CD1c-positive myeloid dendritic cell (primary cell): ENCODE measurements around the gene FCRL2.
"Not testable (repeated sequence)": the region's sequence is repeated elsewhere in the genome, so short reads cannot be mapped to it uniquely, and the experiment has no call there.

ENCODE experiments used
- DNase-seq: peaks from one replicate; pipeline ENCODE4 v3.0.0-alpha.2; 2016; ENCODE audit errors: extremely low spot score

The FCRL2 gene

DNA sequence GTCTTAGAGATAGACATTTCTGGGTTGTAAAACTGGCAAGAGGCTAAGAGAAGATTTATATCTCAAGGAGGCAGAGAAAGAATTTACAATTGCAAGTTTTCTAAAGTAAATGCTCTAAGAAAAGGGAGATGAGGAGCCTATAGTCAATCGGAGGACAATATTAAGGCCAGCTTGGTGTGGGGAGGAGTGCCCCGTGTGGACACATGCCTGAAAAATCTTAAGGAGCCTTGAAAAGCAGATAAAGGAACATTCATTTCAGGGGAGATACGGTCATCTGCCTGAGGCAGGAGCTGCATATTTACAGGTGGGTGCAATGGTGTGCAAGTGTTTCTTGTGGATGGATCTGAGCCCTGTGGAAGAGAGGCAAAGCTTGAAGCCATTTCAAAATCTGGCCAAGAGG lies 25.6 kb downstream of the FCRL2 start:
- DNase-seq, result no peak

DNA sequence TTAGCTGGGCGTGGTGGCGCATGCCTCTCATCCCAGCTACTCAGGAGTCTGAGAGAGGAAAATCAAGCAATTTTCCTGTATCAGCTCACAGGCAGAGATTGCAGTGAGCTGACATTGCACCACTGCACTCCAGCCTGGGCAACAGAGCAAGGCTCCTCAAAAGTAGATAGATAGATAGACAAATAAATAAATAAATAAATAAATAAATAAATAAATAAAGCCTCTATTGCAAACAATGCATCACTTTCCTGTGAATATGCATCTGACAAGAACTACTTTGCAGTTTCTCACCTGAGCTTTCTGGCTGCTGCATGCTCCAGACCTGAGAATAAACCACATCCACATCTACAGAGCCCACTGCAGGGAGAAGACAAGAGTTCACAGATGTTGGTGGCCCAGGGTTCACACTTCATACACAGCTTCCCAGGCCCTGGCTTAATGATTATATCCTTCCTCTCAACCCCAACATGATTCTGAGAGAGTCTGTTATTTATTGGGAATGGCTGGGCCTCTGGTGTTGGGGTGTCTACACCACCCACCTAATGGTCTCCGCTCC lies 28.6 kb downstream of the FCRL2 start:
- no peak for DNase-seq

DNA sequence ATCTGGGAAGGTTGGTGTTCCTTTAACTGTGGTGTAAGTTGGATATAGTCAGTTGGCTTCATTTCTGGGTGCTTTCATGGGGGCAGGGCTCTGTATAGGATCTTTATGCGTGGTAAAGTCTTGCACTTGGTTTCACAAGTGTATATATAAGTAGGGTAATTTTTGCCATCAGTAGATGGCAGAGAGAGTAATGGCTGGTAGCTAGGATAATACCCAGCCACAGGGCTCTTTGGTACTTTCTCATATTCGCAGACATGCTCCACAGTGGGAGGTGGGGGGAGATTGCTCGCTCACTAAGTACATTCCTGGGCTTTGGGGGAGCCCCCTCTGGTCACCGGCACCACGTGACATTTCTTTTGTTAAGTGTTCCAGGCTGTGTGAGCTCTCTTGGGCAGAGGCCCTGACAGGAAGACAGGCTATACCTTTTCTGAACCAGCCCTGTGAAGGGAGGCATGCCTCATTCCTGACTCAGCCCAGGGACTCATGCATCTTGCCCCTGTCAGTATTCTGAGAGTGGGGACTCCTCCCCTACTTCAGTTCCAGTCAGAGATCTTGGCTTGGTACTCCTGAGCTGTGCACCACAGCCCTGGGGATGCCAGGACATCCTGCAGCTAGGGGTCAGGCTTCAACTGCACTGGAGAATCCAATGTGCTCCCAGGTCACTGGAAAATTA lies 37.6 kb downstream of the FCRL2 start:
- no peak for DNase-seq

DNA sequence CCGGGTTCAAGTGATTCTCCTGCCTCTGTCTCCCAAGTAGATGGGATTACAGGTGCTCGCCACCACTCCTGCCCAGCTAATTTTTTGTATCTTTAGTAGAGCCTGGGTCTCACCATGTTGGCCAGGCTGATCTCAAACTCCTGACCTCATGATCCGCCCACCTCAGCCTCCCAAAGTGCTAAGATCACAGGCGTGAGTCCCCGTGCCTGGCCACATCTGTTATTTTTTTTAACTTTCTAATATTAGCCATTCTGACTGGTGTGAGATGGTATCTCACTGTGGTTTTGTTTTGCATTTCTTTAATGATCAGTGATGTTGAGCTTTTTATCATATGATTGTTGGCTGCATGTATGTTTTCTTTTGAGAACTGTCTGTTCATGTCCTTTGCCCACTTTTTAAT lies 40.9 kb downstream of the FCRL2 start:
- not testable (repeated sequence) for DNase-seq

DNA sequence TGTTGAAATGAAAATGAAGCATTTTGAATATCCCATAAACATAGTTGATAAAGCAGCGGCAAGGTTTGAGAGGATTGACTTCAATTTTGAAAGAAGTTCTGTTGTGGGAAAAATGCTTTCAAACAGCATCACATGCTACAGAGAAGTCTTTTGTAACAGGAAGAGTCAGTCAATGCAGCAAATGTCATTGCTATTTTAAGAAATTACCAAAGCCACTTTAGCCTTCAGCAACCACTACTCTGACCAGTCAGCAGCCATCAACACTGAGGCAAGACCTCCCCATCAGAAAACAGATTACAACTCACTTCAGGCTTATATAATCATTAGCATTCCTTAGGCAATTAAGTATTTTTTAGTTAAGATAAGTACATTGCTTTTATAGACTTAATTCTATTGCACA lies 42.6 kb downstream of the FCRL2 start:
- peak; percentile 74 for DNase-seq

DNA sequence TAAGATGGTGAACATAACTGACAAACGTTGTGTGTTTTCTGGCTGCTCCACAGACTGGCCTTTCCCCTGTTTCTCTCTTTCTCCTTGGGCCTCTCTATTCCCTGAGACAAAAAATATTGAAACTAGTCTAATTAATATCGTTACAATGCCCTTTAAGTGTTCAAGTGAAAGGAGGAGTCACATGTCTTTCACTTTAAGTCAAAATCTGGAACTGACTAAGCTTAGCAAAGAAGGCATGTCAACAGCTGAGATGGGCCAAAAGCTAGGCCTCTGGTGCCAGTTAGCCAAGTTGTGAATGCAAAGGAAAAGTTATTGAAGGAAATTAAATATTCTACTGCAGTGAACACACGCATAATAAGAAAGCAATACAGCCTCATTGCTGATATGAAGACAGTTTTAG lies 44.2 kb downstream of the FCRL2 start:
- DNase-seq, result no peak

DNA sequence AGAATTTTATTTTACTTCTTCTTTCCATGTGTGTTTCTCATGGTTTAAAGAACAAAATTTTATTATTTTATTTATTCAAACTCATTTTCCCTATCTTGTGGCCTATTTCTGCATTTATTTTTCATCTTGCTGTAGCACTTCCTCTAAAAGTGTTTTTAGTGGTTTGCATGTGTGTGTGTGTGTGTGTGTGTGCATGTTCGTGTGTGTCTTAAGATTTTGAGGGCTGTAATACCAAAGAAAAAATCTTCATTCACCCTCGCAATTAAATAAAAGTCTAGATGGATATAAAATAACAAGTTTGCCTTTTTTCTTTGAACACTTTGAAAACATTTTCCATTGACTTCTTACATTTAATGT lies 51.7 kb downstream of the FCRL2 start:
- peak; percentile 56 for DNase-seq

DNA sequence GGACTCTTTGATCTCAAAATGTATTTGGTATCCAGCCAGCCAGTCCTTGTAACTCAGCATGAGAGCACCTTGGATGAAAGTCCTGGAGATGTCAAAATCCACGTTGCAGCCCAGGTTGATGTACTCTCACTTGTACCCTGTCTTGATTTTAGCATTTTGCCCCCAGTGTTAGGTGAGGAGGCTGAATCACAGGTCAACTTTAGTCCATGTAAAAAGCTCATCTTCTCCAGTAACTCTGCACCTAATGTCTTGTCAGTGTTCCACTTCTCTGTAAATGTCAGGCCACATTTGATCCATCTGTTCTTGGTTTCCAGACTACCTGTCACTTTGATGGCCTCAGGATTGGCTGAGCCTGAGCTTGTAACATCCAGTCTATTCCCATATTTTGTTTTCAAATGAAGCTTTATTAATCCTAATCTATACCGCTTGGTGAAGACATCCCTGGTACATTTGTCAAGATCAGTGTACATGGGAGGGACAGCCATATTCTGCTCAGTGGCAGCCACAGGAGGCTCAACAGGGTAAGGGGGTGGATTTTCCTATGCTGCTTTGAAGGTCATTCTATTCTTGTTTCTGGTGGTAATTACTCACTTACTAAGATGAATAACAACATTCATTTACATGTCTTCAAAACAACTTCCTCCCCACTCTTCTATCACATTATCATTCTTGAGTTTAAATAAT lies 52.3 kb downstream of the FCRL2 start:
- no peak for DNase-seq

DNA sequence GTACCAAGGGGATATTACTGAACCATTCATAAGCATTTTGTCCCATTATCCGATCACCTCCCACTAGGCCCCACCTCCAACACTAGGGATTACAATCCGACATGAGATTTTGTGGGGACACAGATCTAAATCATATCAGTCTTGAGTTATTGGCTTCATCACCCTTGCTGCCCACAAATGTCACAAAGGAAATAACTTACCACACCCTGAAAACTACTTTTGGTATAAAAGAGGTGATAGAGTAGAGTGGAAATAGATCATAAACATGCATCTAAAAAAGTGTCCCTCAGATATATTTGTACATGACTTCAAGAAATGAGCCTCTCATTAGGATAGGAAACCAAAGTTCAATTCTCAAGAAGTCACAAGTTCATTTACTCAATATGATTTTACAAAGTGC lies 53.8 kb downstream of the FCRL2 start:
- DNase-seq, result no peak

DNA sequence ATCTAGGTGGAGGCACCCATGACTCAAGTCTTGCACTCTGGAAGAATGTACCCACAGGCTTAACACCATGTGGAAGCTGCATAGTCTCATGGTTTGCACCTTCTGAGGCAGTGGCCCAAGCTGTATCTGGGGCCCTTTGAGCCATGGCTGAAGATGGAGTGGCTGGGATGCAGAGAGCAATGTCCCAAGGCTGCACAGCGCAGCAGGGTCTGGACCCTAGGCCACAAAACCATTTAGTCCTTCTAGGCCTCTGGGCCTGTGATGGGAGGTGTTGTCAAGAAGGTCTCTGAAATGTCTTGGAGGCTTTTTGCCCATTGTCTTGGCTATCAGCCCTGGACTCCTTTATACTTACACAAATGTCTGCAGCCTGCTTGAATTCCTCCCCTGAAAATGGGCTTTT lies 54.9 kb downstream of the FCRL2 start:
- no peak for DNase-seq

DNA sequence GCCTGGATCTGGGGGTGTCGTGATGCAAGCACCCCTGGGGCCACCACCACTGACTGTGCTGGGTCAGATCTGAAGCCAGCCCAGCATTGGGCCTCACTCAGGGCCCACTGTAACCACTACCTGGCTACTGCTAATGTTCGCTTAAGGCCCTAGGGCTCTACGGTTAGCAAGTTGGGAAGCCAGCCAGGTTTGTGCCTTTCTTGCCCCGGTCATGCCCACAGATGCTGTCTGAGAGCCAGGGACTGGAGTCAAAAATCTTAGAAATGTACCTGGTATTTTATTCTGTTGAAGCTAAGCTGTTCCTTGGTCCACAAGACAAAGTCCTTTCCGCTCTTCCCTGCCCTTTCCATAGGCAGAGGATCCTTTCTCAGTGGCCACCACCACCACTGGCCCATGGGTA lies 61.2 kb downstream of the FCRL2 start:
- DNase-seq, result no peak

DNA sequence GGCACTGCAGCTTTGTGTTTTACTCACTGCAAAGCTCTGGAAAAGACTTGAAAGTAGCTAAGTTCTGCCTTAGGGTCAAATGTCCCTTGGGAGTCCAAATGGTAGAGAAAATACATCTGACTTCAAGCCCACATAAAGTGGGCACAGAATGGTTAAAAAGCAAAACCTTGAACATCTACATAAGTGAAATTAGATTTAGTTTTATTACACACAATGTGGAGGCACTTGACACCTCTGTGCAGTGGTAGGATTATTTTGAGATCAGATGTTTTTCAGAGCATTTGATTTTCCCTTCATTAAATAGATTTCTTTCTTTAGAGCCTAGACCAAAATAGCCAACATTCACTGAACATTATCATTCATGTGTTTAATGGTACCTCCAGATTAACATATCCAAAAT lies 65.1 kb downstream of the FCRL2 start:
- DNase-seq, result no peak

DNA sequence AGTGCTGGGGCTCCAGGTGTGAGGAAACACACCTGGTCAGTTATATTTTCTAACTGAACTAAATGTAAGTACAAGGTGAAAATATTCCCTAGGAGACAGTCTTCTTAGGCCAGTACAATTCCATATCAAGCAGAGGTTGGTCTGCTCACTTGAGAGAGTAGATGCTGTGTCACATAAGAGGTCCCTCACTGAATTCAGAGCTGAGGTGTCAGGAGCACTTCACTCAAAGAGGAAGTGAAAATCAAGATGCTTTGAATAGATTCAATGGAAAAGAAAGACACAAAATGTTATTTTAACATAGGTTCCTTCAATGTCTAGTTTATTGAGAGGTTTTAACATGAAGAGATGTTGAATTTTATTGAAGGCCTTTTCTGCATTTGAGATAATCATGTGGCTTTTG lies 72.1 kb downstream of the FCRL2 start:
- DNase-seq, result peak; percentile 16

DNA sequence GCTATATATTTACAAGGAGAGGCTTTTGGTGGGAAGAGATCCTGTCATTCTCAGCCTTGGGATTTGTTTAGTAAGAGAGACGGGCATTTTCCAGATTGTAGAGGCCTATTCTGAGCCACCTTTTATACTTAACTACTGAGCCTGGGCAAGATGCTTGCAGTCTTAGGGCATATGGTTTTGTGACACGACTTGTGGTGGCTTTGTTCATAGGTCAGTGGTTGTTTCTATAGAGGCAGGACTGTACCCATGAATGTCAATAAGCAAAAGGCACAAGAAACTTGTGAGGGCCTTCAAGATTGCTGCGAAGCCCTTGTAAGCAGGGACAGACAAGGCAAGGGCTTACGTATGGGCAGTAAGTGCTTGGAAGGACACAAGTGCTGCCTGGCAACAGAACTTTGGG lies 73.0 kb downstream of the FCRL2 start:
- no peak for DNase-seq

DNA sequence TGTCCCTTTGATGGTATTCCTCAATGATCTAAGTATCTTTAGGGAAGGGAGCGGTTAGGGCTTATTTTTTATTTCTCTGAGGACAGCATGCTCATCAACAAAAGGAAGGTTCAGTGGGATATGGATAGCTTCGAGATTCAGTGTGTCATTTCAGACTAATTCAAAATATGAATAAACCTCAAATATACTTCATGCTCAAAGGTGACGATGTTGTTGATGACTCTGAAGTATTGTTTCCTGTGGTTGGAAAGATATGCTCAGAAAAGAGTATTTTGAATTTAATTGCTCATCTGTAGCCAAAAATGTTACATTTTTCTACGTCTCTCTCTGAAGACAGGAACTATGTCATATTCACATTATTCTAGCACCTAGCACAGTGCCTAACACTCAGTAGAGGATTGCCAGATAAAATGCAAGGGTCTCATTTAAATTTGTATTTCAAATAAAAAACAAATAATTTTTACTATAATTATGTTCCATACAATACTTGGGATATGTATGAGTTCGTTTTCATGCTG lies 74.6 kb downstream of the FCRL2 start:
- no peak for DNase-seq

DNA sequence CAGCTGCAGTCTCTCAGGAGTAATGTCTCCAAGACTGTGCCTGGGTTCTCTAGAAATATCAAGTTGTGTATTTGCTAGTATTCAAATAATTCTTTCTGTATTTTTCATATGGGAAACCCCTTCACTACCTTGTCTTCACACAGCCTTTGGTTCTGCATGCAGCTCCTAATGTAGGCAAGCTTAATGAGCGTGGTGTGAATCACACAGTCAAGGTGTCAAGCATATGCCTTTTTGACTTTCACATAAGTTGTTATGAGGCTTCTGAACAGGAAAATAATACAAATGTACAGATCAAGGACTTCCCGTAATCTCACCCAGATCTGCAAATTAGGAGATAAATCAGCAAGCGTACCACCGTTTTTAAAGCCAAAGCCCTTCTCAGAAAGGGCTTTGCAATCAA lies 76.2 kb downstream of the FCRL2 start, which contains the start of gene FCRL3:
Gene FCRL3 (minus strand): TSS at position 38 of the 400 bp plus-strand sequence. CDS start 280 bp downstream, outside the sequence.
- no peak for DNase-seq

DNA sequence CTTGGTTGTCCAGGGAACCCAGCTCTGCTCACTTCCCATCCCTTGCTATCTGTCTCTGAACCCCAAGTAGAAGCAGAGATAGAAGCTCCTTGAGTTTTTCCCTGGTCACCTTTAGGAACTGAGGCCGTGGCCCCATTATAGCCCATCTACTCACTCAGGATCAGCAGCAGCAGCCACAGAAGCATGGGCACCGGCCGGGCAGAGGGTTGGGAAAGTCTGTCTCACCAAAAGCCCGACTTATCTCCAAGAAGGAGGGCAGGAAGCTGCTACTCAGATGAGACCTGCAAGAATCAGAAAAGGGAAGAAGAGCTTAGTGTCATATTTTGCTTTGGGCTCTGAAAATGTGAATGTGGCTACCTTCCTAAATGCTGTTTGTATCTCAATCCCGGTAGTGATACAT lies 76.6 kb downstream of the FCRL2 start:
- no peak for DNase-seq

DNA sequence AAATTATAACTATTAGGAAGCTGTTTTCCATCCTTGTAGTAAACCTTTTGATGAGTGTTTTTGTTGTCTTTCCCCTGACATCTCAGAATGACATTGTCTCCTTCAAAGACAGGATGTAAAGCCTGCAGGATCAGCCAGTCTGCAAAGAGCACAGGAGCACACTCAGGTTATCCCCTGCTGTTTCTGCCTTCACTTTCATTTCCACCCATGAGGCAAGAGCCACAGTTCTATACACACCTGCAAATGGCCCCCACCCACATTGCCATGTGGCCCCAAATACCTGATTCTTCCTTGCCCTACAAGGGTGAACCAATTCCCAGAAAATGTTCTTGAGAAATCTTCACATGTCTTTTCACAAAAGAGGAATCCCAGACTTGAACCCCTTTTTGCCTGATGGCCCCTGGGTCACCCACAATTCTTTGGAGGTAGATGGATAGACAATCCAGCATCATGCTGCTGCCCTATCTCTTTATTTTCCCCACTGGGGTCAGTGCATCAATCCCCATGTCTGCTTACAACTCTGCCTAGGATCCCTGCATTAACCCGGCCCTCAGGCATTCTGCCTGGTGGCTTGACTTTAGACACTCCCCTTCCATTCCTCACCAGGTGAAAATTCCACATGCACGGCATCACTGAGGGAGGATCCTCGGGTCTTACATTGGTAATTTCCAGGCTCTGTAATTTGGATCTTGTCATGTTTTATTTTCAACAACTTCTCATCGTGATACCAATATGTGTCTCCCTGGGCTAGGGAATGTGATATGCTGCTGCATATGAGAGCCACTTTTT lies 79.0 kb downstream of the FCRL2 start:
- no peak for DNase-seq

DNA sequence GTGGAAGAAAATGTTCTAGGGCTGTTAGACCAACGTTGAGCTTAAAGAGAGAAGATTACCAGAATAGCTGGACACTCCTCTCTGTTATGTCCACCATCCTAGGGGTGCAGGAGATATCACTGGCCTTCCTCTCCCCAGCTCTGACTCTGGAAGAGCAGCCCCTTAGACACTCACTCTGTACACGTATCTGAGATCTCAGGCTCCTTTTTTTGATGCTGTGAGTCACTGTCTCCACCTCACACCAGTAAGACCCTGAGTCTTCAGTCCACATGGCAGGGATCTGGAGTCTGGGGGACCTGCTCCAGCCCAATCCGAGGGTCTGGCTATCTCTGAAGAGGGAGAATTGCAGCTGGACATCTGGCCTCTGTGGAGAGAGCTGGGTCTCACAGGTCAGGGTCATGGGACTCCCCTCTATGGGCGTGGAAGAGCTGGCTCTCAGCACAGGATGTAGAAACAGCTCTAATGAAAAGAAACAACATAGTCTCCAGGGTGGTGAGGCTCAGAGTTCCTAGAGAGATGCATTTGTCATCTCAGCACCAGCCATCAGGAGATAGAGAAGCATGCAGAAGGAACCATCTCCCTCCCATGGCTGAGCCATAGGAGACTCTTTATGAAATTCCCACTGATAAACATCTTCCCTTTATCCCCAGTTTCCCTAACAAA lies 79.8 kb downstream of the FCRL2 start:
- DNase-seq, result no peak
